ENCODE data around the gene CREB1.

CREB1 gene

DNA sequence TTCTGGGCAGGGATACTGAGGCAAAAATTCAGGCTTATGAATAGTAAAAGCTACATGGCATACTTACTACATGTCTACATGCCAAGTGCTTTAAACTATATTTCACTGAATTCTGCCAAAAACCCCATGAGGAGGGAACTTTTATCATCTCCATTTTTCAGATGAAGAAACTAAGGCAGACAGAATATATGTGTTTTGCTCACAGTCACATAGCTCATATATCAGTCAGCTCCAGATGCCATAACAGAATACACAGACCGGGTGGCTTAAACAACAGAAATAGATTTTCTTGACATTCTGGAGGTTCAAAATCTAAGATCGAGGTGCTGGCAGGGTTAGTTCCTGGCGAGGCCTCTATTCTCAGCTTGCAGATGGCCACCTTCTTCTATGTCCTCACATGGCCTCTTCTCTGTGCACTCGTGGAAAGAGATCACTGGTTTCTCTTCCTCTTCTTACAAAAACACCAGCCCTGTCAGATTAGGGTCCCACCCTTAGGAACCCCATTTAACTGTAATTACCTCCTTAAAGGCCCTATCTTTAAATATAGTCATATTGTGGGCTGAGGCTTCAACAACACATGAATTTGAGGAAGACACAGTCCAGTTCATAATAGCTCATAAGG is 27.1 kb upstream of the CREB1 start:
- TF ChIP-seq, protein P1, sequence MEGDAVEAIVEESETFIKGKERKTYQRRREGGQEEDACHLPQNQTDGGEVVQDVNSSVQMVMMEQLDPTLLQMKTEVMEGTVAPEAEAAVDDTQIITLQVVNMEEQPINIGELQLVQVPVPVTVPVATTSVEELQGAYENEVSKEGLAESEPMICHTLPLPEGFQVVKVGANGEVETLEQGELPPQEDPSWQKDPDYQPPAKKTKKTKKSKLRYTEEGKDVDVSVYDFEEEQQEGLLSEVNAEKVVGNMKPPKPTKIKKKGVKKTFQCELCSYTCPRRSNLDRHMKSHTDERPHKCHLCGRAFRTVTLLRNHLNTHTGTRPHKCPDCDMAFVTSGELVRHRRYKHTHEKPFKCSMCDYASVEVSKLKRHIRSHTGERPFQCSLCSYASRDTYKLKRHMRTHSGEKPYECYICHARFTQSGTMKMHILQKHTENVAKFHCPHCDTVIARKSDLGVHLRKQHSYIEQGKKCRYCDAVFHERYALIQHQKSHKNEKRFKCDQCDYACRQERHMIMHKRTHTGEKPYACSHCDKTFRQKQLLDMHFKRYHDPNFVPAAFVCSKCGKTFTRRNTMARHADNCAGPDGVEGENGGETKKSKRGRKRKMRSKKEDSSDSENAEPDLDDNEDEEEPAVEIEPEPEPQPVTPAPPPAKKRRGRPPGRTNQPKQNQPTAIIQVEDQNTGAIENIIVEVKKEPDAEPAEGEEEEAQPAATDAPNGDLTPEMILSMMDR (conservative IDR thresholded peaks at IDR 0.05; ENCODE audit: low read depth, low read length): no peak
- no peak for DNase-seq (ENCODE audit: low read depth)
- H3K4me3 ChIP-seq (ENCODE audit: low read depth, low read length): no peak overlapping the region

DNA sequence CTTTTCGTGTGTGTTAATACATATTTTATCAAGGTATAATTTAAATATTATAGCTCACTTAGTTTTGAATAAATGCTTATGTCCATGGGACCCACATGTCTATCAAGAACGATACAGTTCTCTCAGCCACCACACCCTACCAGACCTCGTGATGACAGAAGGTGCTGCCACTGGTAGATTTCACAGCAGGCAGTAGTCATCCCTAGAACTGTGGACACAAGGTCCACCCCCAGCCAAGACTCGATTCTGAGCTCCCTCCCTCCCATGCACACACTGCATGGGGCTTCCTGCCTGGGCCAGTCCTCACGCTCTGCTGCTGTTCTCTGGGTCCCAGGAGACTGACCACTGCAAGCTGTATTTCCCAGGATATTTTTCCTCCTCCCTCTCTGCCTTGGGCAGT is 26.5 kb upstream of the CREB1 start:
- peak; percentile 89 for DNase-seq (ENCODE audit: low read depth)
- H3K4me3 ChIP-seq (ENCODE audit: low read depth, low read length): no peak overlapping the region
- TF ChIP-seq, protein P1 (conservative IDR thresholded peaks at IDR 0.05; ENCODE audit: low read depth, low read length): no peak

DNA sequence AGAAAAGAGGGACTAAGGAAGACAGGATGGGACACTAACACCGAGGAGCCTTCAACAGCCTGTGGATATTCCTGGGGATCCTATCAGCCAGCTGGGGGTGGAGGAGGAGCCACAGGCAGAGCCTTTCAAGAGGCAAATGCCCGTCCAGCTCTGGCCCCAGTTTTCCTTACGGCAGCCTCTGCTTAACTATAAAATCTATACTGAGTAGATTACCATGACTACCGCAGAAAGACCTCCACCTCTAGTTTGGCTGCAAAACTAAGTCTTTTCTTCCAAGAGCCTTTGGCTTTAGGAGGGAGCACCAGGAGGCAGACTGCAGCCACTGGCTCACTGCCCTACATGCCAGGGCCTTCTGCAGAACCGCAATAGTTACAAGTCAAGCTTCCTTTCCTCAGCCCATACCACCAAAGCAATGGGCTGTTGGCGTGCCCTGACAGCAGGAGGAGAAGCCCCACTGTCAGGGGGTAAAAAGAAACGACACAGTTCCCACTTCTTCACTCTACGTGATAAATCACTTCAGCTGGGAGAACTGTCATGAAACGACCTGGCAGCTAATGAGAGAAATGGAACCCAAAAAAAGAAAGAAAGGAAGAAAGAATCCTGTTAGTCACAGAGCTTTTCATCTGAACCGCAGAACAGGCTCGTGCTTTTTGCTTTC is 25.1 kb upstream of the CREB1 start:
- TF ChIP-seq, protein P1 (conservative IDR thresholded peaks at IDR 0.05; ENCODE audit: low read depth, low read length): peak; percentile 41
- no peak overlapping the region for H3K4me3 ChIP-seq (ENCODE audit: low read depth, low read length)
- DNase-seq (ENCODE audit: low read depth): peak; percentile 73

DNA sequence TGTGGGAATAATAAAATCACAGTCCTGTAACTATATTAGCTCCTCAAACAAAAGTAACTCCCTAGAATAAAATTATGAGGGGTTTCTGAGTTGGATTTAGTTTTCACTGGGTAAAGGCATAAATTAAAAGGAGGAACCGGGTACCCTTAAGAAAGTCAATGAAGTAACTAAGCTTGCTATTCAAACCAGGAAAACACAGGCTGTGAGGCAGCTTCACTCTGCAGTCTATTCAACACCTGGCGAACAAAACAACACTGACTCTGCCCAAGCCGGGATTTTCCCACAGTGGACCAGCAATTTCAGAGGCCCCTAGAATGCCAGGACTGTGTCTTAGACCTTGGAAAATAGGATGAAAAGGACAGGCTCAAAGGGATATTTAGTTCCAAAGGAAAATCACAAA is 24.6 kb upstream of the CREB1 start:
- DNase-seq (ENCODE audit: low read depth): no peak
- H3K4me3 ChIP-seq (ENCODE audit: low read depth, low read length): no peak overlapping the region
- TF ChIP-seq, protein P1 (conservative IDR thresholded peaks at IDR 0.05; ENCODE audit: low read depth, low read length): no peak

DNA sequence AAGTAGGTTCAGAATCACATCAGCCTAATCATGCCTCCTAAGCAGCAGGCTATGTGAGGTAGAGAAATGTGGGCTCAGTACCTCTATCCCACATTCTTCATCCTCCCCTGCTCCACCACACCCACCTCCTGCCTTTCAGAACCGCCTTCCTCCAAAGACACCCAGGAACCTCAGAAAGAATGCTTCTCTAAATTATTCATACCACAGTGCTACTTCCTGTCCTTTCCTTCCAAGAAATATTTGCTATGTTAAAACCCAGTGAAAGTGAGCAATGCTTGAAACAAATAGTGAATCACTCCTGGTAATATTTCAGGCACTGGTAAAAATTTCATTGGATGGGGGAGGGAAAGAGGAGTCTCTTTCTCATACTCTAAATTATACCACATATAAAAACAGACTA is 24.0 kb upstream of the CREB1 start:
- DNase-seq (ENCODE audit: low read depth): peak; percentile 86
- no peak overlapping the region for H3K4me3 ChIP-seq (ENCODE audit: low read depth, low read length)
- TF ChIP-seq, protein P1 (conservative IDR thresholded peaks at IDR 0.05; ENCODE audit: low read depth, low read length): no peak

DNA sequence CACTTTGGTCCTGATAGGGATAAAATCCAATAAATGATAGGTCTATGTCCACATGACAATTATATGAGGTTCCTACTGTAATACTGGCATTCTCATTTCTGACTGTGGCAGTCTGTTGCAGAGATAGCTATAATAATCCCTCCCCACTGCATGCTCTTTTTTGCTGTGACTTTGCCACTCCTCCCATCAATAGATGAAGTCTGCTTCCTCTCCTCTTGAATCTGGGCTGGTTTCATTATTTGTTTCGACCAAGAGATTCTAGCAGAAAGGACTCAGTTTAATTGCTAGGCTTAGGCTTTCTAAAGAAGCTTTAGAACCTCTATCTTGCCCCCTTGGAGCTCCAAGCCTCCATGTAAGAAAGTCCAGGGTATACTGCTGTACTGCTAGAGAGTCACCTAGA is 23.3 kb upstream of the CREB1 start:
- no peak overlapping the region for H3K4me3 ChIP-seq (ENCODE audit: low read depth, low read length)
- TF ChIP-seq, protein P1 (conservative IDR thresholded peaks at IDR 0.05; ENCODE audit: low read depth, low read length): no peak
- DNase-seq (ENCODE audit: low read depth): no peak

DNA sequence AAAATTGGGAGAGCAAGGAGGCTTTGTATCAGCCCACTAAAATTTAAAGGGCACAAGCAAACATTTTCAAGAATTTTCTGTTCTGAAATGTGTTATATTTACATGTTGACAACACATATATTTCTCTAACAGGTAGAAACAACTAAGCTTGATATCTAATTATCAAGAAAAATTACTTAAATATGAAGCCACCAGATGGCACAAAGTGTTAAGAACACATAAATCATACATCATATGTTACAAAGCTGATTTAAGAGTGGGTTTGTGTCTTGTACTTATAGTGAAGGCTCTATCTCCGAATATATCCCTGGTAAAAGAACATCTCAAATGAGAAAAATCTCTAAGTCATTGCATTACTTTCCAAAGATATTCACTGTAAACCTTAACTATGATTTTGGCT is 19.6 kb upstream of the CREB1 start:
- TF ChIP-seq, protein P1 (conservative IDR thresholded peaks at IDR 0.05; ENCODE audit: low read depth, low read length): no peak
- H3K4me3 ChIP-seq (ENCODE audit: low read depth, low read length): no peak overlapping the region
- DNase-seq (ENCODE audit: low read depth): no peak

All from choroid plexus epithelial cell (primary cell).